Psoas muscle (tissue), 8 donors: ENCODE data around the gene TMF1. TPM values are rescaled to one million over a fixed set of nuclear protein-coding genes. Genes with fewer than 3 reads are reported as not detected.

Experiments used
- ATAC-seq, 4 donors: fragments of 200-7000 bp; cut with Tn5 transposase; one replicate each; pipeline ENCODE4 v1.9.1; 2020; ENCODE audit warnings: moderate library complexity in 3 of 4, mild to moderate bottlenecking in 2 of 4
- DNase-seq, 2 donors: peaks; one replicate each; pipeline ENCODE4 v3.0.0-alpha.2; 2020
- H3K27ac ChIP-seq: fragments of 200-600 bp; one replicate; pipeline ENCODE4 v1.8.0; 2022
- H3K27me3 ChIP-seq, 3 donors: fragments of 200-600 bp in 1 of 3; one replicate each; pipeline versions ENCODE4 v1.6.1 to v1.8.0; 2013 to 2022; ENCODE audit warnings: low read length in 2 of 3, mild to moderate bottlenecking in 2 of 3, moderate library complexity in 1 of 3; ENCODE audit not compliant: insufficient read depth in 3 of 3
- H3K36me3 ChIP-seq, 2 donors: fragments of 200-600 bp in 1 of 2; one replicate each; pipeline versions ENCODE4 v1.6.1 to v1.8.0; 2013 to 2022; ENCODE audit warnings: low read depth in 1 of 2, mild to moderate bottlenecking in 1 of 2, moderate library complexity in 1 of 2; ENCODE audit not compliant: insufficient read depth in 1 of 2
- H3K4me1 ChIP-seq: fragments of 200-600 bp; one replicate; pipeline ENCODE4 v1.8.0; 2022
- H3K4me3 ChIP-seq: fragments of 200-600 bp; one replicate; pipeline ENCODE4 v1.8.0; 2022; ENCODE audit warnings: mild to moderate bottlenecking
- H3K9me3 ChIP-seq: fragments of 200-600 bp; one replicate; pipeline ENCODE4 v1.8.0; 2022
- WGBS, 3 donors: extraction: QIAGEN DNeasy Blood & Tissue Kit; methylation state at CpG; one replicate each; pipeline versions ENCODE4 v1.1.6 to v1.1.7; 2013; 5-methylcytosine and 5-hydroxymethylcytosine counted together
- intact Hi-C, 2 donors: fragments of 100-400 bp; cut with DNase I; formaldehyde crosslinking; loops; one replicate each; pipeline versions ENCODE4 v1.11.0 to v1.14.2; 2022
- polyA plus RNA-seq, 3 donors: library from polyadenylated mRNA; stranded (reverse); fragments of 200-250 nt; gene quantifications; one replicate each; pipeline ENCODE4 v1.2.3, GENCODE V29; 2013
- total RNA-seq, 4 donors: library from RNA; stranded (reverse); fragmentation: NEBNext Ultra II Directional in 2 of 4; extraction: Animal tissue kit (Norgen Biotek cat#: 25700) in 2 of 4; gene quantifications; one replicate each; pipeline versions ENCODE4 v1.2.1 to v1.2.4, GENCODE V29; 2021 to 2023
- TF ChIP-seq, protein P1 (sequence below): fragments of 200-600 bp; IDR thresholded peaks from one replicate; pipeline ENCODE4 v1.8.0; 2022; ENCODE audit warnings: antibody characterized with exemption
- donor health status: healthy with polysubstance abuse.
- donor health status: DM: no; HTN: no; CAD: no; lungs with moderate emphysema.
- donor health status: Bipolar disorder and iron deficiency.
- donor health status: healthy.
- donor health status: DM: yes; HTN: yes; CAD: no.
- donor health status: DM: no; HTN: no; CAD: no.
- donor health status: DM: no; HTN: no; CAD: no.
- donor health status: DM: yes; HTN: yes; CAD: no.

TMF1 gene
- total and polyA plus RNA-seq, 7 donors: 6.7 to 31.5 (median 25.9) TPM

DNA sequence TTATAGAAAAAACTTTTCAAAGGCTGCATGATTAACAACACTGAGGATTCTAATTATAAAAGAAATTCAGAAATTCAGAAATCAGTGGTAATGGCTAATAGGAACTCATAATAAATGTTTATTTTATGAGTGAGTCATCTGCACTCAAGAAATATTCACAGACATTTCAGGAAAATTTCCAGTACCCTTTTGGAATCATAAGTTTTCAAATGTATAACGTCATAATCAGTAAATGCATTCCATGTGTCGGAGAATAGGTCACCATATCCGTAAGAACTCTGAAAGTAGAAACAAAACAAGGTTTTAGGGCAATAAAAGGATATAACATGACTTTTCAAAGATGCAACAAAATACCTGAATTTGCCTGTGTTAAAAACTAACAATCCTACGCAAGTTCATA, 63.4 kb downstream of the TMF1 start:
- H3K9me3 ChIP-seq: no peaks in the 10 kb centered on the region
- 91 to 95% (median 94%) methylated on average over 4 of the region's 4 CpGs for WGBS, 3 donors
- peaks cover 25 to 88% of the 10 kb centered on the region in 2 donors for H3K36me3 ChIP-seq
- H3K4me1 ChIP-seq: no peaks in the 10 kb centered on the region
- no peaks in the 10 kb centered on the region for H3K27me3 ChIP-seq
- intact Hi-C loops: no loop called here
- H3K4me3 ChIP-seq: no peak overlapping the region
- H3K27ac ChIP-seq: no peak overlapping the region
- TF ChIP-seq, protein P1, sequence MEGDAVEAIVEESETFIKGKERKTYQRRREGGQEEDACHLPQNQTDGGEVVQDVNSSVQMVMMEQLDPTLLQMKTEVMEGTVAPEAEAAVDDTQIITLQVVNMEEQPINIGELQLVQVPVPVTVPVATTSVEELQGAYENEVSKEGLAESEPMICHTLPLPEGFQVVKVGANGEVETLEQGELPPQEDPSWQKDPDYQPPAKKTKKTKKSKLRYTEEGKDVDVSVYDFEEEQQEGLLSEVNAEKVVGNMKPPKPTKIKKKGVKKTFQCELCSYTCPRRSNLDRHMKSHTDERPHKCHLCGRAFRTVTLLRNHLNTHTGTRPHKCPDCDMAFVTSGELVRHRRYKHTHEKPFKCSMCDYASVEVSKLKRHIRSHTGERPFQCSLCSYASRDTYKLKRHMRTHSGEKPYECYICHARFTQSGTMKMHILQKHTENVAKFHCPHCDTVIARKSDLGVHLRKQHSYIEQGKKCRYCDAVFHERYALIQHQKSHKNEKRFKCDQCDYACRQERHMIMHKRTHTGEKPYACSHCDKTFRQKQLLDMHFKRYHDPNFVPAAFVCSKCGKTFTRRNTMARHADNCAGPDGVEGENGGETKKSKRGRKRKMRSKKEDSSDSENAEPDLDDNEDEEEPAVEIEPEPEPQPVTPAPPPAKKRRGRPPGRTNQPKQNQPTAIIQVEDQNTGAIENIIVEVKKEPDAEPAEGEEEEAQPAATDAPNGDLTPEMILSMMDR: no peak
- no peak for ATAC-seq
- DNase-seq: no peak

DNA sequence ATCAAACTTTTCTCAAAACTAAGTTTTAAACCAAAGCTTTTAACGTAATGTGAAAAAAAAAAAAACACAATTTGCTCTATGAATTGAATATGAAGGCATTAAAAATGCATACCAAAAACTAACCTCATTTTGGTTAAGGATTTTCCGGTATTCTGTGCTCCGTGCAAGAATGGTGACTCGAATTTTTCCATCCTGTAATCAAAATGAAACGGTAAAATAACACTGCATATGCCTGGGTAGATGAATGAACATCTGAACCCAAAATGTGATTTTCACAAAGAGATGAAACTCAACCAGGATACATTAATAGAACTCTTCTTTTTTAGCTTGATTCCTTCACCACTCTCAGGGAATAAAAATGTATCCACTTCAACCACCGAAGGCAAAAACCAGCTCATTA, 64.8 kb downstream of the TMF1 start:
- TF ChIP-seq, protein P1: no peak
- WGBS, 3 donors: 85 to 96% (median 87%) methylated on average over 6 of the region's 6 CpGs
- intact Hi-C loops: no loop called here
- Histone ChIP-seq H3K4me3 (no peak overlapping the region), H3K4me1 (no peaks in the 10 kb centered on the region), H3K27me3 (no peaks in the 10 kb centered on the region), H3K27ac (no peak overlapping the region), H3K36me3 (peaks cover 30 to 88% of the 10 kb centered on the region in 2 donors), H3K9me3 (no peaks in the 10 kb centered on the region)
- DNase-seq (no peak), ATAC-seq (no peak)

DNA sequence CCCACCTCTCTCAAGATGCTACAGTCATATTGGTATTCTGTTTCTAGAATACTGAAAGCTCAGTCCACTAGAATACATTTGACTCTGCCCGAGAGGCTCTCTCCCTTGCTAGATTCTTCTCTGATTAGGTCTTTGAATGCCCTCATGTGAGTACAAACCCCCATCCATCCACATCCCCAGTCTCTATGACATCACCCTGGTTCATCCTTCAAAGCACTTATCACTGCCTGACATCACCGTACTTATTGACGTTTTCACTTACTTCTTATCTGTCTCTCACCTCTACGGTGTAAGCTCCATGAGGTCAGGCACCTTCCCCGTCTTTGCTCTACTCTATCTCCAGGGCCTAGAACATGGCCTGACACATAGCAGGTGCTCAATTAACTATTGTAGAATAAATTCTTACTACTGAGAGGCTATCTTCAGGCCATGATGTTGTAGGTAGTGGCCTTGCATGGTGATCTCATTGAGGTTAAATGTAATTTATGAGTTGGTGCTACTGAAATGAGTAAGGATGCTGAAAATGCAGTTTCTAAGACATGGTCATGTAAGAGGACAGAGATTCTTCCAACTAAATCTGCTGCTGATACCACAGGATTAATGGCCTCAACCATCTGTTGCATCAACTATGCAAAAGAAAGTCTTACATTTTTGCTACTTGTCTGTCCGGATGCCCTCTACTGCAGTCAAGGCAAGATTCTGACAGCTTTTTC, 65.5 kb downstream of the TMF1 start:
- 97 to 98% (median 98%) methylated on average over 6 of the region's 6 CpGs for WGBS, 3 donors
- ATAC-seq (no peak), DNase-seq (no peak)
- H3K27me3 ChIP-seq: no peaks in the 10 kb centered on the region
- no peaks in the 10 kb centered on the region for H3K4me1 ChIP-seq
- TF ChIP-seq, protein P1: no peak
- no peaks in the 10 kb centered on the region for H3K9me3 ChIP-seq
- no peak overlapping the region for H3K4me3 ChIP-seq
- H3K27ac ChIP-seq: no peak overlapping the region
- intact Hi-C loops: no loop called here
- H3K36me3 ChIP-seq: peaks cover 30 to 90% of the 10 kb centered on the region in 2 donors

DNA sequence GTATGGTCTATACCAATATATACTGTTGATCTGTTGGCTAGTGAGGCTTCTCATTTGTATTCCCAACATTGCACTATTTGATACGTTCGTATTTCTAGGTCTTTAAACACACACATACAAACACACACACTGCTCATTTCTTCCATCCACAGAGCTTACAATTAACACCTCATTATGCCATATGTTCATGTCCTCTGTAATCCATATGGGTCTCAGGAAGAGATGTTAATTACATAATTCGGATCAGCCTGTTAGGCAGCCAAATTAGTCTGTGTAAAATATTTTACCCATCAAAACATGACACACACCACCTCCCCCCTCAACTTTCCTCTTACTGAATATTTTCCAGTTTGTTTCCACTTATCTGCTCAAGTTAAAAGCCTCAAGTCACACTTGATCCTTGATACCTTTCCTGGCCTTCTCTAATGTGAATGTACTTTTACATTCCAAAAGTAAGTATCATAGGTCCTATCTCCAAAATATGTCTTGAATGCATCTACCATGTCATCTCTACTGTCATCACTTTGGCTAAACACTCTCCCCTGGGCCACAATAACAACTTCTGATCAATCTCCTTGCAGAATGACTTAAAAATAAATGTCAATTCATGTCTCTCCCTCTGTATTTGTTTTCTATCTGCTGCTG, 66.9 kb downstream of the TMF1 start:
- no peak for ATAC-seq
- WGBS, 3 donors: 56 to 85% (median 57%) methylated on average over 3 of the region's 3 CpGs
- no peaks in the 10 kb centered on the region for H3K9me3 ChIP-seq
- no peaks in the 10 kb centered on the region for H3K27me3 ChIP-seq
- no peak overlapping the region for H3K27ac ChIP-seq
- H3K4me3 ChIP-seq: no peak overlapping the region
- TF ChIP-seq, protein P1: no peak
- no peak for DNase-seq
- H3K36me3 ChIP-seq: peaks cover 35 to 91% of the 10 kb centered on the region in 2 donors
- H3K4me1 ChIP-seq: no peaks in the 10 kb centered on the region
- intact Hi-C loops: no loop called here
